Activated naive CD4-positive, alpha-beta T cell treated with anti-CD3 and anti-CD28 coated beads for 36 hours (primary cell): ENCODE results near the gene GJA3. TPM values are rescaled to one million over a fixed set of nuclear protein-coding genes. Genes with fewer than 3 reads are reported as not detected.

Experiments
- CTCF ChIA-PET: fragments of 350-600 bp; sonication (Branson Sonifier 250); formaldehyde crosslinking; loops from one replicate; lab custom pipeline; 2021; ENCODE audit warnings: antibody characterized with exemption; lab: Charles Lee
- DNase-seq: peaks from one replicate; pipeline ENCODE4 v3.0.0-alpha.2; 2020
- H3K27ac Mint-ChIP-seq: one replicate; pipeline ENCODE4 v1.8.0; 2021; ENCODE audit warnings: mild to moderate bottlenecking, mixed read lengths
- H3K27me3 Mint-ChIP-seq: one replicate; pipeline ENCODE4 v1.8.0; 2021; ENCODE audit warnings: low read depth, mixed read lengths
- H3K36me3 Mint-ChIP-seq: one replicate; pipeline ENCODE4 v1.8.0; 2021; ENCODE audit warnings: low read depth, mixed read lengths
- H3K4me1 Mint-ChIP-seq: one replicate; pipeline ENCODE4 v1.8.0; 2021; ENCODE audit warnings: low read depth, mixed read lengths
- H3K4me3 Mint-ChIP-seq: one replicate; pipeline ENCODE4 v1.8.0; 2021; ENCODE audit warnings: mild to moderate bottlenecking, moderate library complexity, mixed read lengths
- H3K9me3 Mint-ChIP-seq: one replicate; pipeline ENCODE4 v1.8.0; 2021; ENCODE audit warnings: mixed read lengths
- intact Hi-C: fragments of 100-400 bp; cut with micrococcal nuclease; formaldehyde crosslinking; loops from one replicate; pipeline ENCODE4 v1.15.1; 2023
- total RNA-seq, 2 experiments: library from RNA; stranded (reverse); gene quantifications; one replicate each; pipeline ENCODE4 v1.2.3, GENCODE V29; 2021

GJA3 gene
- total RNA-seq, 2 experiments from 2014 or later = 0.05 to 0.10 TPM

GRCh38 chr13:20130652-20131051, 30.2 kb downstream of the GJA3 start:
- Mint-ChIP-seq H3K36me3 (no peaks in the 10 kb centered on the region), H3K4me1 (no peaks in the 10 kb centered on the region), H3K27me3 (peaks cover 21% of the 10 kb centered on the region), H3K9me3 (no peaks in the 10 kb centered on the region), H3K27ac (no peak overlapping the region), H3K4me3 (no peak overlapping the region)
- CTCF ChIA-PET = interaction anchor here (1.4 kb wide), 1 partner anchor 29 kb away, joined by 4 read pairs; no protein-coding TSS in a partner anchor
- DNase-seq = no peak
- intact Hi-C loops = no loop called here

GRCh38 chr13:20130012-20130411, 30.8 kb downstream of the GJA3 start:
- intact Hi-C loops = no loop called here
- Mint-ChIP-seq H3K27ac (no peak overlapping the region), H3K4me3 (no peak overlapping the region), H3K9me3 (no peaks in the 10 kb centered on the region), H3K36me3 (no peaks in the 10 kb centered on the region), H3K27me3 (peaks cover 23% of the 10 kb centered on the region), H3K4me1 (no peaks in the 10 kb centered on the region)
- DNase-seq = no peak
- CTCF ChIA-PET = no interaction called here

- DNase-seq = no peak
- H3K36me3 Mint-ChIP-seq = no peaks in the 10 kb centered on the region
- intact Hi-C loops = no loop called here
- no peak overlapping the region for H3K4me3 Mint-ChIP-seq
- no peaks in the 10 kb centered on the region for H3K4me1 Mint-ChIP-seq
- peaks cover 28% of the 10 kb centered on the region for H3K27me3 Mint-ChIP-seq
- CTCF ChIA-PET = interaction anchor here (0.8 to 2.5 kb wide), 3 partner anchors 31 to 39 kb away, joined by 3 to 9 read pairs (median 8); no protein-coding TSS in a partner anchor
- H3K9me3 Mint-ChIP-seq = no peaks in the 10 kb centered on the region
- no peak overlapping the region for H3K27ac Mint-ChIP-seq
Observed at GRCh38 chr13:20129076-20129475, 31.8 kb downstream of the GJA3 start.

- Mint-ChIP-seq H3K27ac (no peak overlapping the region), H3K4me3 (peak overlapping the region; percentile 60), H3K36me3 (no peaks in the 10 kb centered on the region), H3K4me1 (no peaks in the 10 kb centered on the region), H3K9me3 (no peaks in the 10 kb centered on the region), H3K27me3 (peaks cover 28% of the 10 kb centered on the region)
- CTCF ChIA-PET = interaction anchor here (0.7 to 2.5 kb wide), 11 partner anchors 9 to 127 kb away, joined by 3 to 15 read pairs (median 5); no protein-coding TSS in a partner anchor
- peak; percentile 28 for DNase-seq
- intact Hi-C loops = loop anchor here (1.0 kb wide), 1 partner anchor 144 kb away; no protein-coding TSS in a partner anchor
Observed at GRCh38 chr13:20128459-20128931, 32.4 kb downstream of the GJA3 start.

- peaks cover 23% of the 10 kb centered on the region for H3K27me3 Mint-ChIP-seq
Observed at GRCh38 chr13:20127562-20128458, 33.0 kb downstream of the GJA3 start.

GRCh38 chr13:20127262-20127561, 33.6 kb downstream of the GJA3 start:
- no peaks in the 10 kb centered on the region for H3K9me3 Mint-ChIP-seq
- H3K27me3 Mint-ChIP-seq = peaks cover 22% of the 10 kb centered on the region
- CTCF ChIA-PET = interaction anchor here (0.7 to 2.5 kb wide), 11 partner anchors 9 to 141 kb away, joined by 3 to 15 read pairs (median 5); no protein-coding TSS in a partner anchor
- intact Hi-C loops = loop anchor here (1.0 to 2.0 kb wide), 3 partner anchors 8 to 168 kb away; partner anchors contain the start of gene ZMYM2
- peak; percentile 28 for DNase-seq
- H3K27ac Mint-ChIP-seq = no peak overlapping the region
- no peaks in the 10 kb centered on the region for H3K36me3 Mint-ChIP-seq
- peak overlapping the region; percentile 56 for H3K4me3 Mint-ChIP-seq
- no peaks in the 10 kb centered on the region for H3K4me1 Mint-ChIP-seq

More at GRCh38 chr13:20127562-20128458, 33.0 kb downstream of the GJA3 start:
- DNase-seq = peak; percentile 47
- intact Hi-C loops = loop anchor here (1.0 to 2.0 kb wide), 4 partner anchors 9 to 169 kb away; partner anchors contain the start of gene ZMYM2
- H3K4me1 Mint-ChIP-seq = no peaks in the 10 kb centered on the region
- no peaks in the 10 kb centered on the region for H3K9me3 Mint-ChIP-seq
- no peak overlapping the region for H3K27ac Mint-ChIP-seq
- CTCF ChIA-PET = interaction anchor here (0.7 to 2.5 kb wide), 14 partner anchors 9 to 142 kb away, joined by 3 to 15 read pairs (median 4); no protein-coding TSS in a partner anchor
- H3K4me3 Mint-ChIP-seq = peak overlapping the region; percentile 60
- H3K36me3 Mint-ChIP-seq = no peaks in the 10 kb centered on the region

- H3K27me3 Mint-ChIP-seq = peaks cover 22% of the 10 kb centered on the region
- H3K27ac Mint-ChIP-seq = no peak overlapping the region
- no peak overlapping the region for H3K4me3 Mint-ChIP-seq
- DNase-seq = no peak
- H3K36me3 Mint-ChIP-seq = no peaks in the 10 kb centered on the region
- no peaks in the 10 kb centered on the region for H3K9me3 Mint-ChIP-seq
- CTCF ChIA-PET = interaction anchor here (0.7 to 2.5 kb wide), 7 partner anchors 8 to 125 kb away, joined by 3 to 15 read pairs (median 6); no protein-coding TSS in a partner anchor
- intact Hi-C loops = loop anchor here (1.0 to 2.0 kb wide), 3 partner anchors 7 to 168 kb away; partner anchors contain the start of gene ZMYM2
- no peaks in the 10 kb centered on the region for H3K4me1 Mint-ChIP-seq
Observed at GRCh38 chr13:20126541-20127261, 34.2 kb downstream of the GJA3 start.

GRCh38 chr13:20125783-20126165, 35.1 kb downstream of the GJA3 start:
- H3K9me3 Mint-ChIP-seq = no peaks in the 10 kb centered on the region
- H3K4me1 Mint-ChIP-seq = no peaks in the 10 kb centered on the region
- H3K4me3 Mint-ChIP-seq = no peak overlapping the region
- no peak for DNase-seq
- intact Hi-C loops = loop anchor here (2.0 kb wide), 1 partner anchor 167 kb away; the partner anchor contains the start of gene ZMYM2
- CTCF ChIA-PET = no interaction called here
- H3K36me3 Mint-ChIP-seq = no peaks in the 10 kb centered on the region
- peaks cover 22% of the 10 kb centered on the region for H3K27me3 Mint-ChIP-seq
- H3K27ac Mint-ChIP-seq = no peak overlapping the region

- no peak for DNase-seq
- Mint-ChIP-seq H3K27me3 (peaks cover 22% of the 10 kb centered on the region), H3K9me3 (no peaks in the 10 kb centered on the region), H3K4me1 (peaks cover under 1% of the 10 kb centered on the region), H3K4me3 (no peak overlapping the region), H3K36me3 (no peaks in the 10 kb centered on the region), H3K27ac (no peak overlapping the region)
- CTCF ChIA-PET = interaction anchor here (0.6 kb wide), 1 partner anchor 113 kb away, joined by 3 read pairs; no protein-coding TSS in a partner anchor
- intact Hi-C loops = no loop called here
Observed at GRCh38 chr13:20125129-20125782, 35.6 kb downstream of the GJA3 start.

GRCh38 chr13:20124303-20124702, 36.5 kb downstream of the GJA3 start:
- Mint-ChIP-seq H3K4me3 (no peak overlapping the region), H3K27me3 (peaks cover 22% of the 10 kb centered on the region), H3K27ac (no peak overlapping the region), H3K4me1 (peaks cover 6% of the 10 kb centered on the region), H3K9me3 (no peaks in the 10 kb centered on the region), H3K36me3 (no peaks in the 10 kb centered on the region)
- intact Hi-C loops = no loop called here
- no peak for DNase-seq
- CTCF ChIA-PET = no interaction called here

GRCh38 chr13:20121159-20121525, 39.7 kb downstream of the GJA3 start:
- peaks cover 10% of the 10 kb centered on the region for H3K4me1 Mint-ChIP-seq
- DNase-seq = no peak
- H3K36me3 Mint-ChIP-seq = no peaks in the 10 kb centered on the region
- H3K27ac Mint-ChIP-seq = no peak overlapping the region
- H3K4me3 Mint-ChIP-seq = peak overlapping the region; percentile 83
- H3K9me3 Mint-ChIP-seq = no peaks in the 10 kb centered on the region
- intact Hi-C loops = no loop called here
- CTCF ChIA-PET = interaction anchor here (0.7 to 3.6 kb wide), 3 partner anchors 30 to 253 kb away, joined by 3 to 11 read pairs (median 3); partner anchors contain the start of gene GJA3
- peaks cover 11% of the 10 kb centered on the region for H3K27me3 Mint-ChIP-seq
